DMS79 treated with DMSO at 0.1 percent for 48 hours (cell line): ENCODE measurements around the gene PDGFRA.
A peak's percentile ranks its signal among the peaks of the same experiment; 100 is the strongest.

Source experiments
- DNase-seq: peaks from one replicate; lab custom pipeline; 2025; lab: John Stamatoyannopoulos, UW

Gene PDGFRA

GRCh38 chr4:54228961-54229501, at the start of gene PDGFRA:
Gene PDGFRA, plus strand, starts transcription at chr4:54229293. Its CDS starts 29,476 bp downstream, at chr4:54258769.
- no peak for DNase-seq

GRCh38 chr4:54184581-54184980, 44.5 kb upstream of the PDGFRA start:
- no peak for DNase-seq

- no peak for DNase-seq
Measured at GRCh38 chr4:54185044-54185780, 43.9 kb upstream of the PDGFRA start.

- DNase-seq, result no peak
Measured at GRCh38 chr4:54185866-54186265, 43.2 kb upstream of the PDGFRA start.

GRCh38 chr4:54186371-54186770, 42.7 kb upstream of the PDGFRA start:
- DNase-seq, result no peak

- no peak for DNase-seq
Measured at GRCh38 chr4:54187148-54187547, 41.9 kb upstream of the PDGFRA start.

GRCh38 chr4:54189140-54189539, 40.0 kb upstream of the PDGFRA start:
- no peak for DNase-seq

- no peak for DNase-seq
Measured at GRCh38 chr4:54192811-54193210, 36.3 kb upstream of the PDGFRA start.

- DNase-seq, result no peak
Measured at GRCh38 chr4:54197926-54198325, 31.2 kb upstream of the PDGFRA start.

GRCh38 chr4:54199919-54200318, 29.2 kb upstream of the PDGFRA start:
- DNase-seq, result no peak

GRCh38 chr4:54209617-54210016, 19.5 kb upstream of the PDGFRA start:
- no peak for DNase-seq

GRCh38 chr4:54213001-54213400, 16.1 kb upstream of the PDGFRA start:
- DNase-seq, result no peak

- no peak for DNase-seq
Measured at GRCh38 chr4:54213761-54214160, 15.3 kb upstream of the PDGFRA start.

- DNase-seq, result no peak
Measured at GRCh38 chr4:54215379-54216077, 13.6 kb upstream of the PDGFRA start.

- DNase-seq, result peak; percentile 63
Measured at GRCh38 chr4:54217642-54218495, 11.2 kb upstream of the PDGFRA start.

- DNase-seq, result no peak
Measured at GRCh38 chr4:54218736-54219135, 10.4 kb upstream of the PDGFRA start.

GRCh38 chr4:54224996-54225597, 4.0 kb upstream of the PDGFRA start:
- no peak for DNase-seq

- no peak for DNase-seq
Measured at GRCh38 chr4:54225598-54226403, 3.3 kb upstream of the PDGFRA start.

GRCh38 chr4:54226404-54227255, 2.5 kb upstream of the PDGFRA start:
- DNase-seq, result no peak
